ENCODE measurements around the gene ASCC3.
"Not testable (repeated sequence)": the region's sequence is repeated elsewhere in the genome, so short reads cannot be mapped to it uniquely, and the experiment has no call there.

The ASCC3 gene

GRCh38 chr6:100889351-100889750 lies 8.2 kb upstream of the ASCC3 start:
- DNase-seq (ENCODE audit: low read depth in 2 of 2) = no peak

DNA sequence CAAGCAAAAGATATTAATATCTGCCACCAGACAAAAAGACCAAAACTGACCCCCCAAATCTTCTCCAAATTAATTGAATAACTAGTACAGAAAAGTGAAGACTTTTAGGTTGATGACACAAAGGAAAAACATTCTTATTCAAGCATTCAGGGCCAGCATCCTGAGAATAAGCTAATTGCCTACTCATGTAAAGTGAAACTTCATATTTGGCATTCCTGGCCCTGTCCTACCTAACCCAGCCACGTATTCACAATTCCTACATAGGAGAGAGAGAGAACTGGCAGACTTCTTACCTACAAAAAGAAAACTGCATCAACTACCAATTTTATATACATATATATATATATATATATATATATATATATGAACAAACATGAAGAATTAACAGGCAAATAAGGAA lies 4.9 kb upstream of the ASCC3 start:
- DNase-seq (ENCODE audit: low read depth in 2 of 2) = no peak

DNA sequence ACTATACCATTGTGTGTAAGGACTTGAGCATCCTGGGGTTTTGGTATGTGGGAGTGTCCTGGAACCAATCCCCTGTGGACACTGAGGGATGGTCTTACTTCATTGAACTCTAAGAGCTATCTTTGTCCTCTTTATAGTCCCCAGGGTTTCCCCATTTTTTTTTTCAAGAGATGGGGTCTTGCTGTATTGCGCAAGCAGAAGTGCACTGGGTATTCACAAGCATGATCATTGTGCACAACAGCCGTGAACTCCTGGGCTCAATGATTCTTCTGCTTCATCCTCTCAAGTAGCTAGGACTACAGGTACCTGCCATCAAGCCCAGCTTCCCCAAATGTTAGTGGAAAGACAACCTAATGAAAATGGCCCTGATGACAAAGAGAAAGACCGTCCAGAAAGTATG lies 2.2 kb upstream of the ASCC3 start:
- DNase-seq (ENCODE audit: low read depth in 2 of 2) = no peak

- no peak for DNase-seq (ENCODE audit: low read depth in 2 of 2)
Observed at GRCh38 chr6:100881707-100882040, 545 bp upstream of the ASCC3 start.

DNA sequence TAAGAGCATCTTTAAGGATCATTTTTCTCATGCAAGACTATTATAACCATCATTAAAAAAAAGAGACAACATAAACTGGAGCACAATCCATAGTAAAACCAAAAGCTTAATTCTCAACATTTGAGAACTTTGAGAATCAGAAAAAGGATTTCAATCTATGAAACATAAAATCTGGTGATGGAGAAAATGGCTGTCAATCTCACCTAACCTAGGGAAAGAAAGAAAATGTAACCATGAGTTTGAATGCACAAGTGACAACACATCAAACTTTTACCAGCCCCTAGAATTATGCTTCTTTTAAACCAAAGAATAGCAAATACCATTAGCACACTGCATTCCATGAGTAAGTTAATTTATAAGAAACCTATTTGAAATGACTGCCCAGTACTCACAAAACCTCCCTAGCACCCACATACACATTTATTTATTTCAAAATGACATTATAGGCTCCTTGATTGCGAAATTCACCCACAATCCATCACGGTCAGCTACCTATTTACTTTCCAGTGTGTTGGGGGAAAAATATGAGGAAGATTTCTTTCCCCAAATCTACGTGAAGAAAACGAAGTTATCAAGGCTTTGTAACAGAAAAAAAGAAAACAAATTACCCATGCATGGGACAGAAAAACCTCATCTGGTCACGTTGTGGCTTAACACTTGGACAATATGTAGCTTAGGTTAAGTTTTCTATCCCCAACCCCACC lies 828 bp downstream of the ASCC3 start:
- DNase-seq (ENCODE audit: low read depth in 2 of 2) = no peak

DNA sequence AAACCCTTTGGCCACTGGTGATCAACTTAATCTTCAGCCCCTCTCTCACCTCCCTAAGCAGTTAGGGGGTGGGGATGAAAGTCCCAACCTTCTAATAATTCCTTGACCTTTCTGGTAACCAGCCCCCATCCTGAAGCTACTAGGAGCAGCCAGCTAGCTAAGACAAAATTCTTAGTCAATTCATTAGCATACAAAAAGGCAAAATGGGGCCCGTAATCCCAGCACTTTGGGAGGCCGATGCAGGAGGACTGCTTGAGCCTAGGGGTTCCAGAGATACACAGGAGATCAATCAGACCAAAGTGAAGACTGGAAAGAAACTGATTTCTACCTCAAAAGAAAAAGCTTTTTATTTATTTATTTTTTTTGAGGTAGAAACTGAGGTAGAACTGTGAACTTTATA lies 1.8 kb downstream of the ASCC3 start:
- no peak for DNase-seq (ENCODE audit: low read depth in 2 of 2)

GRCh38 chr6:100877851-100878250 lies 3.3 kb downstream of the ASCC3 start:
- DNase-seq (ENCODE audit: low read depth in 2 of 2) = no peak

GRCh38 chr6:100876251-100876650 lies 4.9 kb downstream of the ASCC3 start:
- no peak for DNase-seq (ENCODE audit: low read depth in 2 of 2)

GRCh38 chr6:100865525-100865924 lies 15.6 kb downstream of the ASCC3 start:
- DNase-seq (ENCODE audit: low read depth in 2 of 2) = no peak

GRCh38 chr6:100862063-100862462 lies 19.1 kb downstream of the ASCC3 start:
- no peak for DNase-seq (ENCODE audit: low read depth in 2 of 2)

DNA sequence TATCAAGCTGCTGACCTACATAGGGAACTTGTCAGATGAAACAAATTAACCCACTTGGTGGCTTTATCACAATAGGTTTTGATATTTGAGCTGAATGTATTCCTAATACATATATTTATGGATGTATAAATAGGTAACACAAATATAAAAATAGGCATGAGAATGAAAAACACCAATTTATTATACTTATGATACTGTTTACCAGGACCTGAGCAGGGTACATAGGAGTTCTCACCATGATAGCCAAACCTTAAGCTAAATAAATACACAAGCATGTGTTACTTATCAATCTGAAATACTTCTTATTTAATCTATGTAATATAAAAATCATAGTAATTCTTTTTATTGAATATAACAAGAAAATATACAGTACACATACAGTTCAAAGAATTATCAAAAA lies 25.0 kb downstream of the ASCC3 start:
- no peak for DNase-seq (ENCODE audit: low read depth in 2 of 2)

DNA sequence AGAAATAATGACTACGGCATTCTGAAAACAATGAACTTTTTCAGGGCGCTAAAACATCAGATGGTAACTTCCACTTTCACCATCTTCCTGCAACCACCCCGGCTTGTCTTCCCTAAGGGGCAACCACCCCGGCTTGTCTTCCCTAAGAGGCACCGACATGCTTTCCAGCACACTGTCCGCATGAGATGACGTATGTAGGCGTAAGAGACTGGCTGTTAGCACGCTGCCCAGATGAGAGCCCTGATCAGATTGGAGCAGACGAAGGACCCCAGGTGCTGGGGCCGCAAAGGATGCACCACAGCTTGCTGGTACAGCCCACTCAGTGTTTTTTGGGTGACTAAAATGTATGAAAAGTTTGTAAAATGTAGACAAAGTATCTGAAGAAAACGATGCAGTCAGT lies 29.3 kb downstream of the ASCC3 start:
- DNase-seq (ENCODE audit: low read depth in 2 of 2) = no peak

- no peak for DNase-seq (ENCODE audit: low read depth in 2 of 2)
Observed at GRCh38 chr6:100850174-100850573, 31.0 kb downstream of the ASCC3 start.

GRCh38 chr6:100846276-100846675 lies 34.9 kb downstream of the ASCC3 start:
- DNase-seq (ENCODE audit: low read depth in 2 of 2) = no peak

DNA sequence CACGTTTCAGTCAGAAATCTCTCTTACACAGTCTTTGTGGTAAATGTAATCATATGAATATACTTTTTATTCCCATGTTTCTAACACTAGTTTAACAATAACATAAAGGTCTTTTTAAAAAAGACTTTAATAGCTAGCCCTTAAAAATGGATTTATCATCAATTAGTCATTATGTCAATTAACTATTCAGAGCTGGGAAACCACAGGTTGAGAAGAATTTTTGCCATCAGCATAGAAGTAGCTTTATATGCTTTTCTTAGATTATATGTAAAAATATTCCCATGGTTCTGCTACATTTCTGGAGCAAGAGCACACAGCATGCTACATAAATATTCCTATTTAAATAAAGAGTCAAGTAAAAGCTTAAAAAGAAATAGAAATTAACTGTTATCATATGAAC lies 35.5 kb downstream of the ASCC3 start:
- no peak for DNase-seq (ENCODE audit: low read depth in 2 of 2)

DNA sequence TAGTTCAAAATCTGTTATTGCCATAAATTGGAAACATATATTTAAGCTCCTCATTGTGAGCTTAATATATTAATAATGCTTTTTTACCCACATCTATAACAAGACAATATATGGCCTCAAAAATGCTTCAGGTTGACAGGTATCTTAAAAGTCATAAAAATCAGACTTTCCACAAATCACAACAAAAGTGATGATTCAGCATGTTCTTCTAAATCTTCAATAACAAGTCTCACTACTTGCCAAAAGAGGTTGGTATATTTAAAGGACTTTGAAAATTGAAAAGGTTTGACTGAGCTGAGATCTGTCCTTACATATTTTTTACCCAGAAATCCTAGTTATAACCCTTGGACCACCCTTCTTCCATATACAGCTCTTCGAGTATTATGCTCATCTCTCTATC lies 41.7 kb downstream of the ASCC3 start:
- no peak for DNase-seq (ENCODE audit: low read depth in 2 of 2)

DNA sequence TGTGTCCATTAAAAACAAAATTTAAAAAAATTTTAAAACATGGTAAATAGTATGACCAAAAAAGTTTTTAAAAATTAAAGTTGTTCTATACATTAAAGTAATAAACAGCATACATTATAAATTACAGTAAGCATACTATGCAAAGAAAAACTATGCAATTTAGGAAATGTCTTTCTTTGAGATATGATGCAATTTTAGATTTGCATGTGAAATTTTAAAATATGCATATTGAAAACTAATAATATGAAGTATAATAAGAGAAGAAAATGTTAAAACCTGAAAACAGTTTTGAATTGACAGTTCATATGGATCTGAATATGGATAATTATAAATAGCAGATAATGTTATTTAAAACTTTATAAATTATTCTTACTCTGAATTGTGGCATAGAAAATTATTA lies 43.1 kb downstream of the ASCC3 start:
- DNase-seq (ENCODE audit: low read depth in 2 of 2) = no peak

GRCh38 chr6:100833972-100834574 lies 47.1 kb downstream of the ASCC3 start:
- no peak for DNase-seq (ENCODE audit: low read depth in 2 of 2)

- DNase-seq (ENCODE audit: low read depth in 2 of 2) = not testable (repeated sequence)
Observed at GRCh38 chr6:100829077-100829595, 52.0 kb downstream of the ASCC3 start.

DNA sequence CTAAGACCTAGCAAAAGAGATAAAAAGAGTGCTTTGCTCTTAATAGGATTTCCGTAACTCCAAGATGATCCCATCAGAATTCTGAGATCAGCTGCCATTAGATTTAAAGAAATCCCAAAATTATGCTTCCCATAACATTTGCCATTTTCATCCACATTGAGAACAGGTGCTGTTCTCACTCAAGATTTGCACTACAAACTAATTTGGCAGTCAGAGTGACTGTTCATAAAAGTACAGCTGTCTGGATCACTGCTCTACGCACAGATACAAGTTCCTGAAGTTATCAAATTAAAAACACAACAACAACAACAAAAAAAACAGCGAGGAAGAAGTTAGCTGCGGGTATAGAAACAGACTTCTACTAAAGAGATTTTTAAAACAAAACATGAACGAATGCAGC lies 58.1 kb downstream of the ASCC3 start:
- DNase-seq (ENCODE audit: low read depth in 2 of 2) = no peak

- DNase-seq (ENCODE audit: low read depth in 2 of 2) = no peak
Observed at GRCh38 chr6:100818066-100818465, 63.1 kb downstream of the ASCC3 start.

GRCh38 chr6:100810015-100810414 lies 71.1 kb downstream of the ASCC3 start:
- DNase-seq (ENCODE audit: low read depth in 2 of 2) = no peak

- no peak for DNase-seq (ENCODE audit: low read depth in 2 of 2)
Observed at GRCh38 chr6:100809346-100809745, 71.8 kb downstream of the ASCC3 start.
